Body of pancreas (tissue), 4 donors: ENCODE results near the gene SLN. TPM values are rescaled to one million over a fixed set of nuclear protein-coding genes. Genes with fewer than 3 reads are reported as not detected.

Experiments used
- ATAC-seq: fragments of 150-250 bp; one replicate; pipeline ENCODE4 v1.9.1; 2016
- DNase-seq, 4 donors: peaks; one replicate each; pipeline ENCODE4 v3.0.0-alpha.2; 2019
- H3K27ac ChIP-seq, 4 donors: fragments of 200-600 bp; sonication (generic); 1 replicate in 3 of 4; 2 replicates in 1 of 4; pipeline versions ENCODE4 v1.5.1 to v1.6.1; 2016 to 2019; ENCODE audit warnings: mild to moderate bottlenecking in 1 of 4, mixed read lengths in 1 of 4, moderate library complexity in 1 of 4
- H3K27me3 ChIP-seq, 2 donors: fragments of 200-600 bp; sonication (generic); one replicate each; pipeline ENCODE4 v1.6.0; 2016; ENCODE audit warnings: mild to moderate bottlenecking in 1 of 2
- H3K36me3 ChIP-seq, 2 donors: fragments of 200-600 bp; sonication (generic); replicated peaks in 1 of 2; 2 replicates each; pipeline ENCODE4 v1.5.1; 2016; ENCODE audit warnings: low read depth in 2 of 2; ENCODE audit not compliant: insufficient read depth in 1 of 2
- H3K4me1 ChIP-seq: fragments of 200-600 bp; sonication (generic); one replicate; pipeline ENCODE4 v1.6.0; 2016
- H3K4me3 ChIP-seq, 2 donors: fragments of 200-600 bp; sonication (generic); 1 replicate in 1 of 2; 2 replicates in 1 of 2; pipeline ENCODE4 v1.5.1; 2016 to 2019
- H3K9me3 ChIP-seq, 3 donors: fragments of 200-600 bp; sonication (generic); 1 replicate in 2 of 3; 2 replicates in 1 of 3; pipeline ENCODE4 v1.5.1; 2016
- CTCF ChIP-seq, 7 experiments: fragments of 450-650 bp in 4 of 7; fragments of 200-600 bp in 3 of 7; sonication (generic) in 3 of 7; IDR thresholded peaks; one replicate each; pipeline ENCODE4 v1.5.1; 2016 to 2019; ENCODE audit warnings: antibody characterized with exemption in 7 of 7
- POLR2A ChIP-seq, 3 donors: fragments of 450-650 bp; IDR thresholded peaks; one replicate each; pipeline ENCODE4 v1.6.1; 2016; ENCODE audit warnings: antibody characterized with exemption in 3 of 3, mild to moderate bottlenecking in 2 of 3
- WGBS, 2 donors: methylation state at CpG; one replicate each; pipeline ENCODE4 v1.1.5; 2017; 5-methylcytosine and 5-hydroxymethylcytosine counted together
- intact Hi-C: fragments of 100-400 bp; cut with DNase I; formaldehyde crosslinking; loops from one replicate; pipeline ENCODE4 v1.15.1; 2023
- total RNA-seq, 2 donors: library from RNA; depleted of rRNA; stranded (reverse); fragments of >200 nt; gene quantifications; one replicate each; pipeline ENCODE4 v1.1.0, GENCODE V29; 2016

SLN gene
- total RNA-seq, 2 donors from 2014 or later = 2.3 to 3.0 TPM

DNA sequence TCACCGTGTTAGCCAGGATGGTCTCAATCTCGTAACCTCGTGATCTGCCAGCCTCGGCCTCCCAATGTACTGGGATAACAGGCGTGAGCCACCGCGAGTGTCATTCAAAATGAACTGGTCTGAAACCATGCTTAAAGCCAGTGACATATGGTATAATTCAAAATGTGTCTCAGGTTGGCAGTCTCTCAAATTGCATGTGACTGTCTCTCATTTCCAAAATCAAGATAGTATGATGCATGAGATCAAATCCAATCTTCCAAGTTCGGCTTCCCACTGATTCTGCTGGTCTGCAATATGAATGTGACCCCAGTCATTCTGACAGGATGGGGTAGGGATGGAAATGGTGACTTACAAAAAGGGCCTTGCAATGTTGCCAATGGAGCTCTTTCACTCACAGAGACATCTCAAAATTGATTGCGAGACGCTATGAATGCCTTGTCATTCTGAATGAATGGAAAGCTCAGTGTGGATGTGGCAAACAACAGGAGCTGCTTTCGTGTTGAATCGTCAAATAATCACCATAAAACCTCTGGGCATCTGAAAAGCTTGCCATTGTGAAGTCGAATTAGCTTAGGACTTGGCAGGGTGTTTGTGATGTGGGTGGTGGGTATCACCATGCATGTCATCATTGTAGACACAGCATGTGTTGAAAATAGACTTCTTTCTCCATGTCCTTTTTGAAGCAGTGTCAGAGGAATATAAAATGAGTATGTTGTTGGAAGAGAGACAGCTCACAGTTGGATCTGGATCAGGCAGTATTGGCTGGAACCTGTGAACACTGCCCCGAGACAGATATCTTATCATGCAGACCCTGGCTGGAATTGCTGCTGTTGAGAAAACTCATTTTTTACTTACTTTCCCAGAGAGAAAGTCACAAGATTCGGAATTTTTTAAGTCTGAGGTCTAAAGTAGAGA lies 12.2 kb downstream of the SLN start:
- no peak for DNase-seq
- no peak overlapping the region for H3K4me3 ChIP-seq
- no peaks in the 10 kb centered on the region for H3K36me3 ChIP-seq
- H3K27me3 ChIP-seq = peaks cover 0 to 4% of the 10 kb centered on the region in 2 donors
- TF ChIP-seq POLR2A (IDR thresholded peaks at IDR 0.05) = no peak
- no peak for TF ChIP-seq CTCF (IDR thresholded peaks at IDR 0.05)
- H3K4me1 ChIP-seq = no peaks in the 10 kb centered on the region
- no peaks in the 10 kb centered on the region for H3K9me3 ChIP-seq
- intact Hi-C loops = no loop called here
- no peak for ATAC-seq
- 74 to 75% methylated on average over 15 of the region's 15 CpGs for WGBS, 2 donors
- no peak overlapping the region for H3K27ac ChIP-seq

- WGBS, 2 donors = 64 to 71% methylated on average over 6 of the region's 6 CpGs
These were observed 14.6 kb downstream of the SLN start for GRCh38 chr11:107697291-107697690.

DNA sequence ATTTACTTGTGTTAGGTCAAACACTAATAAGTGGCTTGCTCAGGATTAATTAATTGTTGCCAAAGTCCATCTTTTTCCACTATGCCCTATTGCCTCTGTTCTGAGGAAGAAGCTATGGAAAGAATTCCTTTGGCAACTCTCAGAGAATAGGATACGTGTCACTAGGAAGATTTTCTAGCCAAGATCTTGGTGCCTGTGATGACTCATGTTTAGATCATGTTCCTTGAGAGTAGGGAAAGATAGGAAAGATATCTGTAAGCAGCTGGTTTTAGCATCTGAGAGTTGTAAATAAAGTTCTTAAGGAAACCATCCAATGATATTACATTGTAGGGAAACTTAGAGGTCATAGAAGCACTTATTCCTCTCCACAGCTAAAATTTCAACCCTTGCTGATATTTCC lies 15.7 kb downstream of the SLN start:
- DNase-seq = no peak
- H3K4me3 ChIP-seq = no peak overlapping the region
- TF ChIP-seq CTCF (IDR thresholded peaks at IDR 0.05) = no peak
- no peak for TF ChIP-seq POLR2A (IDR thresholded peaks at IDR 0.05)
- 33 to 44% methylated on average over 1 of the region's 1 CpG for WGBS, 2 donors
- H3K27me3 ChIP-seq = peaks cover 0 to 4% of the 10 kb centered on the region in 2 donors
- intact Hi-C loops = no loop called here
- no peaks in the 10 kb centered on the region for H3K9me3 ChIP-seq
- no peaks in the 10 kb centered on the region for H3K4me1 ChIP-seq
- H3K27ac ChIP-seq = no peak overlapping the region
- H3K36me3 ChIP-seq = no peaks in the 10 kb centered on the region
- no peak for ATAC-seq

More at GRCh38 chr11:107697291-107697690, 14.6 kb downstream of the SLN start:
- TF ChIP-seq CTCF (IDR thresholded peaks at IDR 0.05) (no peak), POLR2A (IDR thresholded peaks at IDR 0.05) (no peak)
- intact Hi-C loops = no loop called here
- peaks cover 0 to 4% of the 10 kb centered on the region in 2 donors for H3K27me3 ChIP-seq
- no peak overlapping the region for H3K4me3 ChIP-seq
- DNase-seq = no peak
- no peaks in the 10 kb centered on the region for H3K9me3 ChIP-seq
- ATAC-seq = no peak
- no peaks in the 10 kb centered on the region for H3K4me1 ChIP-seq
- H3K27ac ChIP-seq = no peak overlapping the region
- H3K36me3 ChIP-seq = no peaks in the 10 kb centered on the region

DNA sequence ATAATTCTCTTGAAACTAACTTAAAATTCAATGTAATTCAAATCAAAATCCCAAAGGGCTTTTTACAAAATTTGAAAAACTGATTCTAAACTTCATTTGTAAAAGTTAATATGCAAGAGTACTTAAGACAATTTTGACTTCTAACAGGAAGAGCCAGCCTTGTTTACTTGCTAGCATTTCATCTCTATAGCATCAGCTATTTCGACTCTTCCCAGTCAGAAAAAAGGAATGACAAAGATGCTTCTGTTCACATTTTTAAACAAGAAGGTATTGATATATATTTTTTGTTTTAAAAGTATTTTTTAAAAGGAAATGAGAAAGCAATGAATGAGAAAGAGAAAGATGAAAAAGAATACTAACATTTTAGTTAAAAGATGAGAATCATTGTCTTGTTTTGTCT lies 16.4 kb downstream of the SLN start:
- no peaks in the 10 kb centered on the region for H3K9me3 ChIP-seq
- H3K27ac ChIP-seq = no peak overlapping the region
- H3K27me3 ChIP-seq = peaks cover 0 to 4% of the 10 kb centered on the region in 2 donors
- 55 to 59% methylated on average over 1 of the region's 1 CpG for WGBS, 2 donors
- intact Hi-C loops = no loop called here
- H3K4me1 ChIP-seq = no peaks in the 10 kb centered on the region
- no peak overlapping the region for H3K4me3 ChIP-seq
- TF ChIP-seq POLR2A (IDR thresholded peaks at IDR 0.05) = no peak
- no peak for TF ChIP-seq CTCF (IDR thresholded peaks at IDR 0.05)
- ATAC-seq (no peak), DNase-seq (no peak)
- H3K36me3 ChIP-seq = no peaks in the 10 kb centered on the region
